ENCODE measurements around the gene WNT3A. TPM values are rescaled to one million over a fixed set of nuclear protein-coding genes. Genes with fewer than 3 reads are reported as not detected.

The WNT3A gene
- total and polyA plus RNA-seq, 9 of the 15 experiments (the other 6 are each of a cell fraction or from before 2014, with no cell fraction given) = not detected

- TF ChIP-seq REST (IDR thresholded peaks at IDR 0.05; ENCODE audit: borderline replicate concordance) (0 out of 2 replicates have a peak, but pooled peaks have one; percentile 38), REST (CRISPR knock-in tag; IDR thresholded peaks at IDR 0.05; ENCODE audit: low read depth) (no peak)
Observed at GRCh38 chr1:228073857-228074545, 67.2 kb downstream of the WNT3A start (continued).
